GM12873 (cell line): ENCODE data around the gene SYP.

ENCODE experiments used
- TF ChIP-seq, protein P1 (sequence below): IDR thresholded peaks from 2 replicates; pipeline ENCODE4 v1.5.1; 2012; ENCODE audit warnings: low read depth, mild to moderate bottlenecking, moderate library complexity, low read length, control low read depth; ENCODE audit not compliant: insufficient read depth; ENCODE audit errors: missing control alignments

SYP gene

DNA sequence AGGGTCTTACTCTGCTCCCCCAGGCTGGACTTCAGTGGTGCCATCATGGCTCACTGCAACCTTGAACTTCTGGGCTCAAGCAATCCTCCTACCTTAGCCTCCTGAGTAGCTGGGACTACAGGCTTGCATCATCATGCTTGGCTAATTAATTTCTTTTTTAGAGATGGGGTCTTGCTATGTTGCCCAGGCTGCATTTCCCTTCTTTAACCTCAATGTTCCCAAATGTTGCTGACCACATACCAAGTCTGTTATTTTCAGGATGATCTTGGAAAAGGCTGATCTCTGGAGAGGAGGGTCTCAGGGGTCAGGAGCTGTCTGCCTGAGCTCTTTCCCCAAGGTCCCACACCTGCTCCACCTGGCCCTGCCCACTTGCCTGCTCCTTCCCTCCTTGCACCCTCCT is 20.1 kb upstream of the SYP start:
- TF ChIP-seq, protein P1, sequence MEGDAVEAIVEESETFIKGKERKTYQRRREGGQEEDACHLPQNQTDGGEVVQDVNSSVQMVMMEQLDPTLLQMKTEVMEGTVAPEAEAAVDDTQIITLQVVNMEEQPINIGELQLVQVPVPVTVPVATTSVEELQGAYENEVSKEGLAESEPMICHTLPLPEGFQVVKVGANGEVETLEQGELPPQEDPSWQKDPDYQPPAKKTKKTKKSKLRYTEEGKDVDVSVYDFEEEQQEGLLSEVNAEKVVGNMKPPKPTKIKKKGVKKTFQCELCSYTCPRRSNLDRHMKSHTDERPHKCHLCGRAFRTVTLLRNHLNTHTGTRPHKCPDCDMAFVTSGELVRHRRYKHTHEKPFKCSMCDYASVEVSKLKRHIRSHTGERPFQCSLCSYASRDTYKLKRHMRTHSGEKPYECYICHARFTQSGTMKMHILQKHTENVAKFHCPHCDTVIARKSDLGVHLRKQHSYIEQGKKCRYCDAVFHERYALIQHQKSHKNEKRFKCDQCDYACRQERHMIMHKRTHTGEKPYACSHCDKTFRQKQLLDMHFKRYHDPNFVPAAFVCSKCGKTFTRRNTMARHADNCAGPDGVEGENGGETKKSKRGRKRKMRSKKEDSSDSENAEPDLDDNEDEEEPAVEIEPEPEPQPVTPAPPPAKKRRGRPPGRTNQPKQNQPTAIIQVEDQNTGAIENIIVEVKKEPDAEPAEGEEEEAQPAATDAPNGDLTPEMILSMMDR = no peak

DNA sequence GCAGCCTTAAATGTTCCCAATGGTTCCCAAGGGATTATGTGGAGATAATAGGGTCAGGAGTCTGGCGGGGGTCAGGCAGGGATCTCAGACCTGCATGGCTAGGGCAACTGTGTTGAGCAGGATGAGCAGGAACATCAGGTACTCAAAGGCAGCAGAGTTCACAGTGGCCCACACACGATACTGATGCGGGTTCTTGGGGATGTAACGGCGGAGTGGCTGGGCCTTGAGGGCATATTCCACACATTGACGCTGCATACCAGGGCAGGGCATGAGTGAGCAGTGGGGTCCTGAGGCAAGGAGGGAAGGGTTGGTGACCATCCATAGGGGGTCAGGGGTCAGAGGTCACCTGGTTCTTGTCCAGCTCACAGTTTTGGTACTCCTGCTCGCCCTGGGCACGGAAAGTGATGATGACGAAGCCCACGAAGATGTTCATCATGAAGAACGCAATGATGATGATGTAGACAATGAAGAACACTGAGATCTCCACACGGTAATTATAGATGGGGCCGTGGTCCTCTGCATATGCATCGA is 15.1 kb upstream of the SYP start:
- TF ChIP-seq, protein P1 = no peak

DNA sequence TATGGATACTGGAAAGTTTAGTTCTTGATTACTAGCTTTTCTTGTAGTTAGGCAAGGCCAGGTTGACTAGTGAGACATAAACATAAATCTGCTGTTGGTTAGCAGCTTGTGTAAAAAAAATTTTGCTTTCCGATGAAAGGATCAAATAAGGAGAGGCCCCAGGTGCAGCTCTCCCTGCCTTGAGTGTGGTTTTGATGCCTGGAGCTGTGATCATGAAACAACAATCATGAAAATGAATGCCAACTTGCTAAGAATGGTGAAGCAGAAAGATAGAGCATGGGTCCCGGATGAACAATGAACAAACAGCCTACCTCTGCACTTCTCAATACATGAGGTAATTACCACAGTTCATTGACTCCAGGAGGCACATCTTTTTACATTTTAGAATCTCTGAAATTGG is 14.4 kb upstream of the SYP start:
- TF ChIP-seq, protein P1 = no peak

DNA sequence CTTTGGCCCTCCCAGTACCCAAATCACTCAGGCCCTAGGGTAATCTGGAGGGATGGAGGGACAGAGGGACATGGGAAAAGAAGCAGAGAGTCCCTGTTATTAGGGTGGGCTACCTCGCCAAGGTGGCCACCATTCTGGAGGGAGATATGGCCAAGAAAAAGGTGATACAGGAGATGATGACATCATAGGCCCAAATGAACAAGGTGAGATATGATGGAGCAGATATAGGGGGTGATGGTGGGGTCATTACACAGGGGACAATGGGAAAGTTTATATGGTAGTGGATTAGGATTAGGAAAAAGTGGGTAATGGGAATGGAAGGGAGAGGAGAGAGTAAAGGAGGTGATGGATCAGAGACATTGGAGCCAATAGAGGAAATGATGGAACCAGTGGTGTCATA is 12.9 kb upstream of the SYP start:
- TF ChIP-seq, protein P1 = no peak

DNA sequence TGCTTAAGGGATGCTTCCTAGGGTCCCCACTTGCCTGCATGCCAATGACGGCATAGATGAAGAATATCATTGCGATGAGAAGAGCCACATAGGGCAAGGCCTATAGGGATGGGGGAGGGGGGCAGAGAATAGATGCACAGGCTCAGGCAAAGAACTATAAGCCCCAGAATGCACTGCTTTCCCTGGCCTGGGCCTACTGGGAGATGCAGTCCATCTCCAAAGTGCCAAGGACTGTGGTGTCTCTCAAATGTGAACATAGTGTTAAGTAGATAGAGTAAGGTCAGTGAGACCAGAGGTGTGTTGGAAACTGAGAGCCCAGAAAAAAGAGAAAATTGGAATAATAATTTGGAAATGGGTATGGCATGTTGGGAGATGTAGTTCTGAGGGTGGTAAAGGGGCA is 12.2 kb upstream of the SYP start:
- TF ChIP-seq, protein P1 = no peak

DNA sequence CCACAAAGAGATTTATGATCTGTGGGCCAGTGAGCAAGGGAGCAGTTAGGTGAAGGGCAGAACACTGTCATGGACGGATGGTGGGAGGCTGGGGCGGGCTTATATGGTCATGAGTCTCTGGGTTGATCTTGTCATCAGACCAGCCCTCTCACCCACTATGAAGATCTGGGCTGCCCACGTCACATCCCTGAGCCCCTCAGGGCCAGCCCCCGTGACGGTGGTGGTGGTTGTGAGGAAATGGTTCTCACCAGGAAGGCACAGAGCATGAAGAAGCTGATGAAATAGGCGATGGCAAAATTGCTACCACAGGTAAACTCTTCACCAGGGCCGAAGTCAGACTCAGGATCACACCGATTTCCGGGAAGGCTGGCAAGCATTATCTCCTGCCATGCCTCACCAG is 11.1 kb upstream of the SYP start:
- TF ChIP-seq, protein P1 = no peak

DNA sequence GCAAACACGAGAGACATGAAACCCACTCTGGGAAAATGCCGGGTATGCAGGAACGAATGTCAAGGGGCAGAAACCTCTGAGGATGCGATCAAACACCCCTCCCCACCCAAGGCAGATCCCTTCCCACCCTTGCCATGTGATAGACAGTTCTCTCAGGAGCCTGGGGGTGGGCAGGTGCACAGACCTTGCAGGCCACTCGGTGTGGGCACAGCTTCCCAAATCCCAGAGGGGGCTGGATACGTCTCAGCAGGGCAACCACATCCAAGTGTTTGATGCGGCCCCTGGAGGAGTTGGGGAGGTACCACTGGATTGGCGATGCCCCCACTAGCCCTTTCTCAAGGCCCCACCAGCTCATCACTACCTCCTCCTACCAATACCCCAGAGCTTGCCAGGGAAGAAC is 10.4 kb upstream of the SYP start:
- TF ChIP-seq, protein P1 = no peak
